Common myeloid progenitor, CD34-positive (primary cell): ENCODE measurements around the gene CYB5A.

Experiments
- CTCF ChIA-PET: fragments of 350-600 bp; sonication (Branson Sonifier 250); formaldehyde crosslinking; loops from one replicate; lab custom pipeline; 2021; ENCODE audit warnings: antibody characterized with exemption; lab: Charles Lee
- POLR2A ChIA-PET: fragments of 350-600 bp; sonication (Branson Sonifier 250); formaldehyde crosslinking; loops from one replicate; lab custom pipeline; 2021; ENCODE audit warnings: antibody characterized with exemption; lab: Charles Lee
- DNase-seq, 3 donors: peaks; one replicate each; pipeline versions ENCODE4 v3.0.0 to v3.0.0-alpha.2; 2013
- H3K27ac ChIP-seq, 2 experiments: 1 replicate in 1 of 2; 2 replicates in 1 of 2; pipeline ENCODE4 v1.7.0; 2013; ENCODE audit warnings: inconsistent platforms in 2 of 2, low read length in 2 of 2, mild to moderate bottlenecking in 2 of 2, low read depth in 1 of 2, moderate library complexity in 1 of 2; ENCODE audit not compliant: severe bottlenecking in 2 of 2, insufficient read depth in 1 of 2, poor library complexity in 1 of 2
- H3K27me3 ChIP-seq, 5 experiments: replicated peaks in 2 of 5; 1 replicate in 3 of 5; 2 replicates in 2 of 5; pipeline versions ENCODE4 v1.6.1 to v1.7.0; 2013; ENCODE audit warnings: low read length in 4 of 5, mild to moderate bottlenecking in 2 of 5, moderate library complexity in 2 of 5, inconsistent platforms in 1 of 5; ENCODE audit not compliant: insufficient read depth in 5 of 5, control insufficient read depth in 4 of 5
- H3K36me3 ChIP-seq, 4 experiments: 1 replicate in 2 of 4; 2 replicates in 2 of 4; pipeline versions ENCODE4 v1.6.1 to v1.7.0; 2013; ENCODE audit warnings: low read length in 3 of 4, control low read depth in 1 of 4, mild to moderate bottlenecking in 1 of 4; ENCODE audit not compliant: control insufficient read depth in 4 of 4, insufficient read depth in 4 of 4
- H3K4me1 ChIP-seq, 4 experiments: 1 replicate in 3 of 4; 2 replicates in 1 of 4; pipeline versions ENCODE4 v1.6.1 to v1.7.1; 2013; ENCODE audit warnings: low read length in 3 of 4, mild to moderate bottlenecking in 3 of 4, control low read depth in 1 of 4, inconsistent platforms in 1 of 4, moderate library complexity in 1 of 4; ENCODE audit not compliant: control insufficient read depth in 4 of 4, insufficient read depth in 4 of 4; ENCODE audit errors: control extremely low read depth in 1 of 4
- H3K4me3 ChIP-seq, 7 experiments: 1 replicate in 4 of 7; 2 replicates in 3 of 7; pipeline versions ENCODE4 v1.5.1 to v1.7.0; 2013; ENCODE audit warnings: mild to moderate bottlenecking in 7 of 7, low read length in 6 of 7, moderate library complexity in 6 of 7, inconsistent platforms in 2 of 7, low read depth in 2 of 7, control low read depth in 1 of 7; ENCODE audit not compliant: insufficient read depth in 4 of 7, control insufficient read depth in 1 of 7; ENCODE audit errors: extremely low read depth in 1 of 7
- H3K9me3 ChIP-seq, 5 experiments: 1 replicate in 4 of 5; 2 replicates in 1 of 5; pipeline versions ENCODE4 v1.6.1 to v1.7.1; 2013; ENCODE audit warnings: low read length in 4 of 5, mild to moderate bottlenecking in 2 of 5, inconsistent platforms in 1 of 5, low read depth in 1 of 5, moderate library complexity in 1 of 5; ENCODE audit not compliant: control insufficient read depth in 4 of 5, insufficient read depth in 2 of 5; ENCODE audit errors: control extremely low read depth in 1 of 5
- WGBS: methylation state at CpG from one replicate; pipeline ENCODE4 v1.1.5; 2013; ENCODE audit not compliant: insufficient coverage; 5-methylcytosine and 5-hydroxymethylcytosine counted together

The CYB5A gene

DNA sequence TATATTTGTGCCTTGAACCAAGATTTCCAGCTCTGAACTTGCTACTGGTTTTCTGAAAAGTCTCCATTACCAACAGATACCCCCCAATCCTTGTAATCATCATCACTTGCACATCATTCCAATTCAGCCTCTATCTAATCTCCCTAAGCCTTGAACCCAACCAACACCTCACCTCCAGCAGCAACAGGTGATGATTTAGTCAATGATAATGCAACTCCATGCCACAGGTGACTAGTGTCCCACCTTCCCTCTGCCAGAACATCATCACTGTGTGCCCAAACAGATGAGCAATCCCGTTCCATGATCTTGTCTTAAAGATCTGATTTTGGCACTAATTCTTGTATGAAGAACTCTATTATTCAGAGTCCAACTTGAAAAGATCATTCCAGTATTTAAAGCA, 75.9 kb downstream of the CYB5A start:
- no peak for DNase-seq
- ChIA-PET POLR2A (no interaction called here), CTCF (no interaction called here)
- Histone ChIP-seq H3K4me1 (no peaks in the 10 kb centered on the region), H3K9me3 (no peaks in the 10 kb centered on the region), H3K27ac (no peak overlapping the region), H3K4me3 (no peak overlapping the region), H3K36me3 (no peaks in the 10 kb centered on the region), H3K27me3 (peaks cover 0 to 3% (median 0%) of the 10 kb centered on the region in 5 experiments)
- WGBS = 67% methylated on average over 1 of the region's 1 CpG

DNA sequence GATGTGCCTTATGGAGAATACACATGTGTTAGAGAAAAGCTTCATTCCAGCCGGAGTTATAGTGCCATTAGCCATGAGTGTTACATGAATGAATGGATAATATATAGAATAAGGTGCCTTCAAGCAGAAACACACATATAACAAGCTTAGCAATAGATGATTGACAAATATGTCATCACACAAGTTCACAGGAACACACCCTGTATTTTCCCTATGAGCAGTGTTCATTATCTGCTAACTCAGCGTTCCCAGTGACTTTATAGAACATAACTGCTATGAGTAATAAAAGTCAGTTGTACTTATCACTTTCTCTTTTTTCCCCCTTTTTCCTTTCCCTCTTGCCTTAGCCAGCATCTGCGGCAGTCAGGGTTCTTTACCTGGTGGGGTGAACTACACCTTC, 78.3 kb downstream of the CYB5A start:
- H3K4me1 ChIP-seq = no peaks in the 10 kb centered on the region
- H3K27me3 ChIP-seq = peaks cover 0 to 3% (median 0%) of the 10 kb centered on the region in 5 experiments
- H3K9me3 ChIP-seq = no peaks in the 10 kb centered on the region
- ChIA-PET POLR2A (no interaction called here), CTCF (no interaction called here)
- no peaks in the 10 kb centered on the region for H3K36me3 ChIP-seq
- no peak overlapping the region for H3K27ac ChIP-seq
- no peak overlapping the region for H3K4me3 ChIP-seq
- WGBS = 100% methylated on average over 1 of the region's 3 CpGs
- DNase-seq = no peak

DNA sequence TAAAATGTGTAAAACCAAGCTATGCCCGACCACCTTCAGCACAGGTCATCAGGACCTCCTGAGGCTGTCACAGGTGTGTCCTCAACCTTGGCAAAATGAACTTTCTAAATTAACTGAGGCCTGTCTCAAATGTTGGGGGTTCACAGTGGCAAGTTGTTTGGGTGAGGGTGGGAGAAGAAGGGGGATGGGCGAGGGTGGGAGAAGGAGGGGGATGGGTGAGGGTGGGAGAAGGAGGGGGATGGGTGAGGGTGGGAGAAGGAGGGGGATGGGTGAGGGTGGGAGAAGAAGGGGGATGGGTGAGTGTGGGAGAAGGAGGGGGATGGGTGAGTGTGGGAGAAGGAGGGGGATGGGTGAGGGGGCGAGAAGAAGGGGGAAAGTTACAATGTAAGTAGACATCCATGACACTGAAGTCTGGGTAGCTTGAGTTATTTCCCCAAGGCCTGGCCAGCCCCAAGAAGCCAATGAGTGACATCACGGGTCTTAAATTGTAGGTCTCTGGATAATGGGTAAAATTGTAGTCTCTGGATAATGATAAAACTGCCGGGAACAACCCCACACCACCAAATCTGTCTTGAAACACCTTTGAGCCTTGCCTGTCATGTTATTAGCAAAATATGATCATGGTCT, 87.1 kb downstream of the CYB5A start:
- Histone ChIP-seq H3K9me3 (no peaks in the 10 kb centered on the region), H3K4me3 (no peak overlapping the region), H3K4me1 (no peaks in the 10 kb centered on the region), H3K27ac (no peak overlapping the region), H3K36me3 (no peaks in the 10 kb centered on the region), H3K27me3 (peaks cover 0 to 2% (median 0%) of the 10 kb centered on the region in 5 experiments)
- 94% methylated on average over 2 of the region's 5 CpGs for whole genome bisulfite sequencing
- CTCF ChIA-PET = interaction anchor here (0.8 kb wide), 1 partner anchor 71 kb away, joined by 4 read pairs; no protein-coding TSS in a partner anchor
- POLR2A ChIA-PET = no interaction called here
- DNase-seq = peak in 2 of 3 donors; percentile 52 to 84

DNA sequence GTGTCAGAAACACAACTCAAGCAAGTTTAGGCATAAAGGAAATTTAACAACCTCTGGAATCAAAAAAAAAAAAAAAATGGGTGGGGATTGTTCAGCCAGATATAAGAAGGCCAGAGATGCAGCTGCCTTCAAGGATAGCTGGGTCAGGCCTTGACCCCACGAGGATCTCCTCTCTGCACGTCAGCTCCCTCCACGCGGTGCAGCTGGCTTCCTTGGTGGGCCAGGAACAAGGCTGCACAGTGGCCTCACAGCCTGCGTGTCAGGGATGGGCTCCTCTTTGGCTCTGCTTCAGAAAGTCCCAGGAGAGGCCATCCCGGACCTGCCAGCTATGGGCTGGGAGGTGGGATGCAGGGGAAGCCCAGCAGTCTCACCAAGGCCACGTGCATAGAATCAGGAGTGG, 88.0 kb downstream of the CYB5A start:
- H3K4me3 ChIP-seq = no peak overlapping the region
- ChIA-PET CTCF (interaction anchor here (0.7 kb wide), 1 partner anchor 138 kb away, joined by 3 read pairs; no protein-coding TSS in a partner anchor), POLR2A (no interaction called here)

More for the DNA sequence above, 88.0 kb downstream of the CYB5A start:
- Histone ChIP-seq H3K27ac (no peak overlapping the region), H3K36me3 (no peaks in the 10 kb centered on the region), H3K27me3 (peaks cover 0 to 2% (median 0%) of the 10 kb centered on the region in 5 experiments), H3K9me3 (no peaks in the 10 kb centered on the region), H3K4me1 (no peaks in the 10 kb centered on the region)
- WGBS = 75% methylated on average over 7 of the region's 7 CpGs
- no peak for DNase-seq
